ENCODE results near the gene STON2. TPM values are rescaled to one million over a fixed set of nuclear protein-coding genes. Genes with fewer than 3 reads are reported as not detected.

The STON2 gene
- total RNA-seq, 1 donor from 2014 or later = not detected

DNA sequence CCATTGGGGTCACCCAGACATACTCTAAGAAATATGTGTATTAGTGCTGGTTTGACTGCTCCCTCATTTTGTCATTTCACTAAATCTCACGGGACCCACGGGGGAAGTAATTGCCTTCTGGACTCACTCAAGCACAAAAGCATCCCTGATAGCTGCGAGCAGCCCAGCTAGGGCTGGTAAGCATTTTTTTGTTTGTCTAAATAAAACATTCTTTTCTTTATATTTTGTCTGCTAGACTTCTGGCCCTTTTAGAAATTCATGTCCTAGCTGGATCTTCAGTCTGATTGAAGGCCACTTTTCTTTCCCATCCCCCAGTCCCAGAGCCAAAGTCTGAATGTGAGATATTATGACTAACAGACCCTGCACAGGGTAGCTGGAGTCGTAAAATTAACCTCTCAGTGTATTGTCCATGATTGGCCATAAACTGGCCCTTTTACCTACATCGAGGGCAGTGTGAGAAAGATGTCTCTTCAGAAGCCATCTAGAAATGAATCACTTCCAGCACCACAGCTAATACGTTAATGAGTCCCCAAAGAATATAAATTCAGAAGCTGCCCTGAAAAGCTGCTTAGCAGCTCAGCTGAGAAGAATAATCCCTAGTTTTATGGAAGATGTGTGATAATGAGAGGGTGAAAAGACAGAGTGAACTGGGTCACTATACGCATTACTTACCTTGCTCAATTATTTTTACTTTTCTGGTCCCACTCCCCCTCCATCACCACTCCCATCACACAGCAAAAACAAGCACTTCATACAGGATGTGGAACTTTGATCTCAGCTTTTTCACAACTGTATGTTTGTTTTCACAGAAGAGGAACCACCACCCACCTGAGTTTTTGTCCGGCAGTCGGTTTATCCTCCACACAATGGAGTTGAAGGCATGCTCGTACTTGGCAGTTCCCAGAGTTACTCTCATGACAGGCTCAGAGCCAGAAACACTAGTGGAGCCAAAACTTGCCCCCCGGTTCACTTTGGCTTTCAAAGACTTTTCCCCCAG lies 123.8 kb downstream of the STON2 start:
- Mint-ChIP-seq H3K9me3 (no peaks in the 10 kb centered on the region), H3K4me3 (no peak overlapping the region), H3K27ac (no peak overlapping the region), H3K27me3 (peaks cover 37% of the 10 kb centered on the region), H3K36me3 (ENCODE audit: low read depth) (no peaks in the 10 kb centered on the region), H3K4me1 (peaks cover 17% of the 10 kb centered on the region)
- TF ChIP-seq, protein P1, sequence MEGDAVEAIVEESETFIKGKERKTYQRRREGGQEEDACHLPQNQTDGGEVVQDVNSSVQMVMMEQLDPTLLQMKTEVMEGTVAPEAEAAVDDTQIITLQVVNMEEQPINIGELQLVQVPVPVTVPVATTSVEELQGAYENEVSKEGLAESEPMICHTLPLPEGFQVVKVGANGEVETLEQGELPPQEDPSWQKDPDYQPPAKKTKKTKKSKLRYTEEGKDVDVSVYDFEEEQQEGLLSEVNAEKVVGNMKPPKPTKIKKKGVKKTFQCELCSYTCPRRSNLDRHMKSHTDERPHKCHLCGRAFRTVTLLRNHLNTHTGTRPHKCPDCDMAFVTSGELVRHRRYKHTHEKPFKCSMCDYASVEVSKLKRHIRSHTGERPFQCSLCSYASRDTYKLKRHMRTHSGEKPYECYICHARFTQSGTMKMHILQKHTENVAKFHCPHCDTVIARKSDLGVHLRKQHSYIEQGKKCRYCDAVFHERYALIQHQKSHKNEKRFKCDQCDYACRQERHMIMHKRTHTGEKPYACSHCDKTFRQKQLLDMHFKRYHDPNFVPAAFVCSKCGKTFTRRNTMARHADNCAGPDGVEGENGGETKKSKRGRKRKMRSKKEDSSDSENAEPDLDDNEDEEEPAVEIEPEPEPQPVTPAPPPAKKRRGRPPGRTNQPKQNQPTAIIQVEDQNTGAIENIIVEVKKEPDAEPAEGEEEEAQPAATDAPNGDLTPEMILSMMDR (IDR thresholded peaks at IDR 0.05) = no peak
- ChIA-PET CTCF (interaction anchor here (0.9 kb wide), 1 partner anchor 9 kb away, joined by 3 read pairs; no protein-coding TSS in a partner anchor), POLR2A (interaction anchor here (0.6 kb wide), 1 partner anchor 53 kb away, joined by 3 read pairs; no protein-coding TSS in a partner anchor)
- DNase-seq (no peak), ATAC-seq (ENCODE audit: low read depth) (peak; percentile 58)
- intact Hi-C loops (cut with micrococcal nuclease) = no loop called here

DNA sequence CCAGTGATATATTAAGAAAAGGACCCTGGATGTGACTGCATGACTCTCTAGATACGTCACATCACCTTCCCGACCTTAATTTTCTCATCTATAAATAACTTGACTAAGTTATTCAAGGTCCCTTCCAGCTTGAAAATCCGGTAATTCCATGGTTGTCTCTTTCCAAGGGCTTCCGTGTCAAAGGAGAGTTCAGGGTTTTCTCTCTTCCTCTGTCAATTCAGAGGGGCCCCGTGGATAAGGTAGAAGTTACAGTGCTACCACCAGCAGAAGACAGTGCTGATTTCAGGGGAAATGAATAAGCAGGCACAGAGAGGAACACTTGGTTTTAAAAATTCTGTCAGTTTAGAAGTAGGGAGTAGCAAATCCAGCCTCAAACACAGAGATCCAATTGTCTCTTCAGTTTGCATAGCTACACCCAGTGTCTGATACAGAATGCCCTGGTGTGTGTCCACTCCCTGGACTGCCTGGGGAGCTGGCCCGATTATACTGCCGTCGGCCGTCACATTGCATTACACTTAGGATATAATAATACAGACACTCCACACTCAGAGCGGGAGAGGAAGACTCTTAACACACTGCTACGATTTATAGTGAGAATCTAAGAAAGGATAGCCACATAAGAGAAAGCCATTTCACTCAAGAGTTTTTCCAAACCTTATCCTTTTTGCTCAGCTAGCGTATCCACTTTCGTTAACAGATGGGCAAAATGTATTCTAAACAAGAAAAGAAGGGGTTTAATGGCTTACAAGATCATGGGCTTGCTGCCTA lies 124.6 kb downstream of the STON2 start:
- Mint-ChIP-seq H3K9me3 (no peaks in the 10 kb centered on the region), H3K27me3 (peaks cover 37% of the 10 kb centered on the region), H3K36me3 (ENCODE audit: low read depth) (no peaks in the 10 kb centered on the region), H3K4me1 (peaks cover 17% of the 10 kb centered on the region), H3K27ac (no peak overlapping the region), H3K4me3 (no peak overlapping the region)
- TF ChIP-seq, protein P1 (IDR thresholded peaks at IDR 0.05) = no peak
- DNase-seq = no peak
- ChIA-PET CTCF (interaction anchor here (0.9 kb wide), 1 partner anchor 8 kb away, joined by 3 read pairs; no protein-coding TSS in a partner anchor), POLR2A (interaction anchor here (0.6 kb wide), 1 partner anchor 52 kb away, joined by 3 read pairs; no protein-coding TSS in a partner anchor)
- intact Hi-C loops (cut with micrococcal nuclease) = no loop called here
- ATAC-seq (ENCODE audit: low read depth) = no peak

DNA sequence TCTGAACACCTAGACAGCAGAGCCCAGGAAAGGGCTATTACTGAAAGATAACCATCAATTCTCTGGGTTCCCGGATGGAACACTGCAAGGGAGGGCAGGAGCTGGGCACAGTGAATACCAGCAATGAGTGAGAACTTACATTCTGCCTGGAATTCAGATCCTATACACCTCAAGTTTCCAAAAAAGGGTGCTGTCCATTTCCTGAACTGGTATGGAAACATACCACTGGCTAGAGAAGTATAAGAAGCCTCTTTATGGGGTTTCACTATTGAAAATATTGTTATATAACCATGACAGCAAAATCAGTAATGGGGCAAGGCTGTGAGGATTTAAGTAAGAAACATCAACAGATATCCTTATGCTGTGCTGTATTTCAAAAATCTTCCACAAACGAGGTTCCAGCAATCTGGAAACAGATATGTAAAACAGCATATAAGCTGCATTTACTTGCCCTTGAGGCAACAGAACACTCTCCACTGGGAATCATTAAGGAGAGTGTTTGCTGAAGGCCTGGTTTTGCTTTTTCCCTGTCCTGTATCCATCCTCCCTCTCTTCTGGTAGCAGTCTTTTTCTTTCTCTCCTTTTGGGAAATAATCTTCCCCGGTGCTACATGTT lies 126.1 kb downstream of the STON2 start:
- Mint-ChIP-seq H3K9me3 (no peaks in the 10 kb centered on the region), H3K4me1 (peaks cover 17% of the 10 kb centered on the region), H3K27ac (no peak overlapping the region), H3K36me3 (ENCODE audit: low read depth) (no peaks in the 10 kb centered on the region), H3K4me3 (no peak overlapping the region), H3K27me3 (peaks cover 35% of the 10 kb centered on the region)
- intact Hi-C loops (cut with micrococcal nuclease) = no loop called here
- ATAC-seq (ENCODE audit: low read depth) (no peak), DNase-seq (no peak)
- POLR2A ChIA-PET = no interaction called here
- TF ChIP-seq, protein P1 (IDR thresholded peaks at IDR 0.05) = no peak
- CTCF ChIA-PET = no interaction called here

DNA sequence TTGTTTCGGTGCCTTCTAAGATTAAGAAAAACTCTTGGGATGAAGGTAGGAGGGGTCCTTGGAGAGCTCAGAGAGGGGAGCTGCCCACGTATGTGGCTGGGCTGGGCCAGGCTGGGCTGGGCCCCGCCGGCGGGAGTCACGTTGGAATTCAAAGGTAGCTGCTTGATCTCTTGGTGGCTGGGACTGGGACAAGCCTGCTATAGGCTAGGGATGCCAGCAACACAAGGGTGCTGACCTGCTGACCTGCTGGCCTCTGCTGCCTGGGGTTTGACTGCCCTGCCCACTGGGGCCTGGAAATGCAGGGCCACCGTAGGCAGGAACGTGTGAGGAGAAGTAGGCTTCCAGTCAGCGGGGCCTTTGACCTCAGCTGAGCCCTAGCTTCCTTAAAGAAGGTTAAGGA lies 126.6 kb downstream of the STON2 start:
- Mint-ChIP-seq H3K36me3 (ENCODE audit: low read depth) (no peaks in the 10 kb centered on the region), H3K9me3 (no peaks in the 10 kb centered on the region), H3K27ac (no peak overlapping the region), H3K27me3 (peaks cover 35% of the 10 kb centered on the region), H3K4me3 (no peak overlapping the region), H3K4me1 (peaks cover 17% of the 10 kb centered on the region)
- TF ChIP-seq, protein P1 (IDR thresholded peaks at IDR 0.05) = no peak
- ChIA-PET CTCF (interaction anchor here (2.3 kb wide), 1 partner anchor 191 kb away, joined by 11 read pairs; no protein-coding TSS in a partner anchor), POLR2A (no interaction called here)
- intact Hi-C loops (cut with micrococcal nuclease) = no loop called here
- no peak for ATAC-seq (ENCODE audit: low read depth)
- no peak for DNase-seq

Data from activated B cell treated with CpG ODN at 0.5 μM for 24 hours (primary cell).